ENCODE data around the gene ATG9B. TPM values are rescaled to one million over a fixed set of nuclear protein-coding genes. Genes with fewer than 3 reads are reported as not detected.

Gene ATG9B
- total RNA-seq, 4 donors from 2014 or later: 27.0 to 195 (median 122) TPM

GRCh38 chr7:150986556-150986955 is 37.7 kb downstream of the ATG9B start:
- Histone ChIP-seq H3K27me3 (peaks cover 29% of the 10 kb centered on the region), H3K4me3 (no peak overlapping the region), H3K9me3 (no peaks in the 10 kb centered on the region), H3K36me3 (no peaks in the 10 kb centered on the region), H3K4me1 (peaks cover 12% of the 10 kb centered on the region), H3K27ac (no peak overlapping the region)
- no peak for TF ChIP-seq EP300 (IDR thresholded peaks at IDR 0.05)
- no peak for TF ChIP-seq POLR2AphosphoS5 (IDR thresholded peaks at IDR 0.05)
- TF ChIP-seq POLR2A (IDR thresholded peaks at IDR 0.05): no peak
- no peak for TF ChIP-seq CTCF (IDR thresholded peaks at IDR 0.05)
- DNase-seq (ENCODE audit: low spot score in 2 of 2): no peak
- 70% methylated on average over 2 of the region's 5 CpGs for WGBS

- H3K4me1 ChIP-seq: peaks cover 12% of the 10 kb centered on the region
- peak in 1 of 2 donors; percentile 65 for TF ChIP-seq CTCF (IDR thresholded peaks at IDR 0.05)
- no peak for TF ChIP-seq EP300 (IDR thresholded peaks at IDR 0.05)
- H3K36me3 ChIP-seq: no peaks in the 10 kb centered on the region
- no peak for DNase-seq (ENCODE audit: low spot score in 2 of 2)
- 16% methylated on average over 8 of the region's 16 CpGs for WGBS
- no peak overlapping the region for H3K4me3 ChIP-seq
- no peaks in the 10 kb centered on the region for H3K9me3 ChIP-seq
- H3K27ac ChIP-seq: no peak overlapping the region
- H3K27me3 ChIP-seq: peaks cover 33% of the 10 kb centered on the region
Observed at GRCh38 chr7:150986099-150986512, 38.2 kb downstream of the ATG9B start.

- Histone ChIP-seq H3K36me3 (no peaks in the 10 kb centered on the region), H3K27me3 (peaks cover 55% of the 10 kb centered on the region), H3K4me3 (no peak overlapping the region), H3K27ac (no peak overlapping the region), H3K4me1 (peaks cover 13% of the 10 kb centered on the region), H3K9me3 (no peaks in the 10 kb centered on the region)
- WGBS: 9% methylated on average over 2 of the region's 2 CpGs
- no peak for TF ChIP-seq POLR2AphosphoS5 (IDR thresholded peaks at IDR 0.05)
- TF ChIP-seq CTCF (IDR thresholded peaks at IDR 0.05): no peak
- no peak for TF ChIP-seq POLR2A (IDR thresholded peaks at IDR 0.05)
- TF ChIP-seq EP300 (IDR thresholded peaks at IDR 0.05): no peak
- no peak for DNase-seq (ENCODE audit: low spot score in 2 of 2)
Observed at GRCh38 chr7:150983893-150984368, 40.4 kb downstream of the ATG9B start.

- TF ChIP-seq CTCF (IDR thresholded peaks at IDR 0.05) (no peak), EP300 (IDR thresholded peaks at IDR 0.05) (no peak)
- Histone ChIP-seq H3K36me3 (no peaks in the 10 kb centered on the region), H3K4me1 (peaks cover 18% of the 10 kb centered on the region), H3K27ac (no peak overlapping the region), H3K27me3 (peaks cover 64% of the 10 kb centered on the region), H3K4me3 (no peak overlapping the region), H3K9me3 (no peaks in the 10 kb centered on the region)
- no peak for DNase-seq (ENCODE audit: low spot score in 2 of 2)
- WGBS: 37% methylated on average over 3 of the region's 3 CpGs
Observed at GRCh38 chr7:150982351-150982750, 41.9 kb downstream of the ATG9B start.

GRCh38 chr7:150981644-150982043 is 42.6 kb downstream of the ATG9B start:
- TF ChIP-seq EP300 (IDR thresholded peaks at IDR 0.05): no peak
- no peak for TF ChIP-seq CTCF (IDR thresholded peaks at IDR 0.05)
- TF ChIP-seq POLR2A (IDR thresholded peaks at IDR 0.05): no peak
- no peak for TF ChIP-seq POLR2AphosphoS5 (IDR thresholded peaks at IDR 0.05)
- no peaks in the 10 kb centered on the region for H3K36me3 ChIP-seq
- H3K27ac ChIP-seq: no peak overlapping the region
- peaks cover 22% of the 10 kb centered on the region for H3K4me1 ChIP-seq
- H3K9me3 ChIP-seq: no peaks in the 10 kb centered on the region
- no peak overlapping the region for H3K4me3 ChIP-seq
- peaks cover 68% of the 10 kb centered on the region for H3K27me3 ChIP-seq
- WGBS: 66% methylated on average over 5 of the region's 6 CpGs
- DNase-seq (ENCODE audit: low spot score in 2 of 2): no peak

Measured in suprapubic skin (tissue), 4 donors.